NCI-H146 treated with DMSO at 0.1 percent for 48 hours (cell line): ENCODE results near the gene SDK1.

ENCODE experiments used
- DNase-seq: peaks from one replicate; lab custom pipeline; 2025; ENCODE audit not compliant: unreplicated experiment; lab: John Stamatoyannopoulos, UW

Gene SDK1

GRCh38 chr7:3859431-3859830 lies 558.4 kb downstream of the SDK1 start:
- DNase-seq: no peak

GRCh38 chr7:3860932-3861331 lies 559.9 kb downstream of the SDK1 start:
- DNase-seq: no peak

DNA sequence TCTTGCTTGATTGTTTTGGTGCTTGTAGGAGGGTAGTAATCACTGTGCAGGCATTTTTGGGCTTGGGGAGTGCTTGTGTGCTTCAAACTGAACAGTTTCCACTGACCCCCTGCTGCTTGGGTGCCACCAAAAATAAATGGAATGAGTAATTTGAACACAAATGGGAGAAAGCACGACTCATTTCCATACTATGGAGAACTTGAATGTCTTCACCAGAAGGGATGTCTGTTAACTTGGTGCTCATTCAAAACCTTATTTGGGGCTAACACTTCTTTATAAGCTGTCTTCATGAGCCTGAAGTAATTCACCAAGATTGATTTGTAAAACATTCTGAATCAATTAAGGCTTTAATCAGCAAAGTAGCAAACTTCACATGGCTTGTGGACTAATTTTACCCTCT lies 560.3 kb downstream of the SDK1 start:
- no peak for DNase-seq

GRCh38 chr7:3861941-3862340 lies 560.9 kb downstream of the SDK1 start:
- no peak for DNase-seq

- no peak for DNase-seq
Observed at GRCh38 chr7:3862774-3863173, 561.7 kb downstream of the SDK1 start.

- no peak for DNase-seq
Observed at GRCh38 chr7:3866277-3866676, 565.2 kb downstream of the SDK1 start.

- no peak for DNase-seq
Observed at GRCh38 chr7:3867863-3868262, 566.8 kb downstream of the SDK1 start.

DNA sequence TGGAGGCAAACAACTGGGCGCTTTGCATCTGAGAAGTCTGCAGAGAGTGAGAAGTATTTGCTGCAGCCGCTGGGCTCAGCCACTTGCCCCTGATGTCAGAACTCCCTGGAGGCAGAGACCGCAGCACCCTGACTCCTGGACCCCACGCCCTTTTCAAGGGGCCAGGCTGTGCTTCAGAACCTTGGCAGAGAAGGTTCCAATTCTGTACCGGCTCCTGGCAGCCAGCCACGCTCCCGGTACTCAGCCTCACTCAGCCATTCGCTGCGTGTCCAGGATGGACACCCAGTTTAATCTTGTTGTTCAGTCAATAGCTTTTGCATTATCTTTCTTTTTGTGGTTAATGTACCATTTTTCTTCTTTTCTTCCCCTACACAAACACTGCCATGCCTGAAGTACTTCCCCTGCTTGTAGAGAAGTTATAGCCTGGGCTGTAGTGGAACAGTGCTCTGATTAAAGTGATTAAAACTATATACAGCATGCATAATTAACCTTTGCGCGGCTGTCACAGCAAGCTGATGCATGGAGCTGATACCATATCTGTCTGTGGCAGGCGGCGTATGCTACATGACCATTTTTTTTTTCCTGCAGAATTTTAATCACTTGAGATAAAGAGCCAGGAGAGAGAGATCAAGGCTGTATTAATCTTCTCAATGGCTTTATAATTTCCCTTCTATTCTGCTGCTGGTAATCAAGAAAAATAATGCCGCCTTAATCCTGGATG lies 578.5 kb downstream of the SDK1 start:
- DNase-seq: peak; percentile 36

DNA sequence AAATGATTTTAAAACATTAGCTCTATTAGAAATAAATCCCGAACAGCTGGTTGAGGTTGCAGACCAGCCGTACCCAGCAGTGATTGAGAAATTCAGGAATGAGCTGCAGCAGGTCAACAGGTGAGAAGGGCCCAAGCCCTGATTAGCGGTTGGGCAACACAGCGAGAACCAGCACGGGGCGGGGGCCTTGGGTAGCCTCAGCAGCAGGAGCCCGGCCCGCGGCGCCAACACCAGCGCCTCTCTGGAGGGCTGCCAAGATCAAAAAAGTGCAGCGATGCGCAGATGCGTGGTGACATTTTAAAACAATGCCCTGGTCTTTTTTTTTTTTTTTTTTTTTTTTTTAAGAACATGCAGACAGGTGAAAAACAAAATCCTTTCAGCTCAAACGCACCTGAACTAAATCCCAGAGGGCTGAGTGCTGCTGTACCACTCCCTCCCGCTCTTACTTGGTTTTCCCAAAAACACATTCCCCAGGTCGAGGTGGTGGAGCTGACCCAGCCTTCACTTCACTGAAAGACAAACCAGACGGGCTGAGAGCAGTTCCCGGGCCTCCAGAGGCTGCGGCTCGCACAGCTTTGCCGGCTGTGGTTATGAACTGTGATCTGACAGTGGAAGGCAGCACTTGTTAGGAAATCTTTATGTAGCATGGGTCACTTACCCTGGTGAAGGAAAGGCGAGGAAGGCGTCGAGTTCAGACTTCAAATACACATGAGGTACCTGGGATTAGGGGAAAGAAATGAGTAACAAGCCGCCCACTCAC lies 579.4 kb downstream of the SDK1 start:
- DNase-seq: peak; percentile 72

- DNase-seq: no peak
Observed at GRCh38 chr7:3882782-3883181, 581.7 kb downstream of the SDK1 start.

DNA sequence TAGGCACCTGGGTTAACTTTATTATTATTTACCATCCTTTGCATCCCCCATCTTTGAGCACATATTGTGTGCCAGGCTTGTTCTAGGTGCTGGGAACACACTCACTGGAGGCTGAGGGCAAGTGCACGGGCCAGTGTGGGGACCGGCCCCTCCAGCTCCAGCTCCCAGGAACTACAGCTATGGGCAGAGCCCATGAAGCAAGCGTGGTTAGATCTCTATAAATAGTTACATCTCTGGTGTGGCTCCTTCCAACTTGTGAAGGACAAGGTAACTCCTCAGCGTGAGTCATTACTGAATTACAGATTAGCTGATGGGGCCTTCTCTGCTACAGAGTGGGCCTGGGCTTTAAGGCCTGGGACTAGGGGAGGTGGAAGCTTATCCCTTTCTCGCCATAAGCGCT lies 583.5 kb downstream of the SDK1 start:
- no peak for DNase-seq

GRCh38 chr7:3887096-3887690 lies 586.1 kb downstream of the SDK1 start:
- no peak for DNase-seq

GRCh38 chr7:3888096-3888495 lies 587.0 kb downstream of the SDK1 start:
- no peak for DNase-seq

- DNase-seq: no peak
Observed at GRCh38 chr7:3892157-3892556, 591.1 kb downstream of the SDK1 start.

- no peak for DNase-seq
Observed at GRCh38 chr7:3892686-3893085, 591.6 kb downstream of the SDK1 start.

DNA sequence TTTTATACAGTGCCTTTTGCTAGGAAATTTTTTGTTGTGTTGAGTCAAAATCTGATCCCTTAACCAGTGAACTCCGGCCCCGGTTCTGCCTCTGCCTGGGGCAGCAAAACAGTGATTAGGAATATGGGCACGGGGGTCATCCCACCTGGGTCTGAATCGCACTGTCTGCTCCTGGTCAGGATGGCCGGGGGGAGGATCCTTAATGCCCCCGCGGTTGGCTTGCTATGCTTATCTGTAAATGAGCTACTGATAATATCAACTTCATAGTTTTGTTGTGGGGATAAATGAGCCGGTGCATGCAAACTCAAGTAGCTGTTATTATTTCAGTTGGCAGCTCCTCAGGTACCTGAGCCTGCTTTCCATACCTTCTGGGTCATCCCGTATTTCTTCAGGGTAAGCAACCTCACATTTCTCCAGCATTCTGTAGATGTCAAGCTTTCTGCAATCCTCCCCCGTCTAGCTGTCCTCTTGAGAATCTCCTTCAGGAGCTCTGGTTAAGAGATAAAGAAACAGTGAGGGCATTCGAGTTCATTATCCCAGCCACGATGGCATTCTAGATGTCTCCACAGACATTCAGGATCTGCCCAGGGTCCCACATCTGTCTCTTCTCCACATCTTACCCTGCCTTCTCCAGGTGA lies 592.2 kb downstream of the SDK1 start:
- no peak for DNase-seq

GRCh38 chr7:3893789-3894153 lies 592.7 kb downstream of the SDK1 start:
- no peak for DNase-seq

- DNase-seq: no peak
Observed at GRCh38 chr7:3895341-3896116, 594.5 kb downstream of the SDK1 start.

DNA sequence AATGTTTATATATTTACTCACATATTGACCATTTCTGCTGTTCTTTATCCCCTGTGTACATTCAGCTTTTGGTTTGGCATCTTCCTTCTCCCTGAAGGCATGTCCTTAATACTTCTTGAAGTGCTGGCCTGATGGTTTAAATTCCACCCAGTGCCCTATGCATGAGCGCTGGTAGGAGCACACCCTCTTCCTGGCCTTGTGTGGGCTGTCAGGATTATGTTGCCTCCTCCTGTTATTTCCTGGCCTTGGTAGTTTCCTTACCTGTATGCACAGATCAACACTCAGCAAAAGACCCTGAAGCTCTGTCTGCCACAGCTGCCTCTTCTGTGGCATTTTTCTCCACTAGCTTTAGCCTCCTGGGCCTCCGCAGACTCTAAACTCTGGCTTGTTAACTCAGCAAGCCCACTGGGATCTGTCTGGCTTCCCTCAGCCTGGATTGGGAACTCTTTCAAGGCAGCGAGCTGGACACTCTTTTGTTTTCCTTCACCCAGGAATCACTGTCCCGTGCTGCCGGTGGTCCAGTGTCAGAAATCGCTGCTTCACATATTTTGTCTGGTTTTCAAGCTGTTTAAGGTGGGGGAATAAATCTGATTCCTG lies 595.2 kb downstream of the SDK1 start:
- DNase-seq: no peak
